8988T (cell line): ENCODE measurements around the gene STIM1.
A peak's percentile ranks its signal among the peaks of the same experiment; 100 is the strongest.
"Not testable (repeated sequence)": the region's sequence is repeated elsewhere in the genome, so short reads cannot be mapped to it uniquely, and the experiment has no call there.

Source experiments
- DNase-seq: peaks from one replicate; pipeline ENCODE4 v3.0.0; 2011

STIM1 gene

DNA sequence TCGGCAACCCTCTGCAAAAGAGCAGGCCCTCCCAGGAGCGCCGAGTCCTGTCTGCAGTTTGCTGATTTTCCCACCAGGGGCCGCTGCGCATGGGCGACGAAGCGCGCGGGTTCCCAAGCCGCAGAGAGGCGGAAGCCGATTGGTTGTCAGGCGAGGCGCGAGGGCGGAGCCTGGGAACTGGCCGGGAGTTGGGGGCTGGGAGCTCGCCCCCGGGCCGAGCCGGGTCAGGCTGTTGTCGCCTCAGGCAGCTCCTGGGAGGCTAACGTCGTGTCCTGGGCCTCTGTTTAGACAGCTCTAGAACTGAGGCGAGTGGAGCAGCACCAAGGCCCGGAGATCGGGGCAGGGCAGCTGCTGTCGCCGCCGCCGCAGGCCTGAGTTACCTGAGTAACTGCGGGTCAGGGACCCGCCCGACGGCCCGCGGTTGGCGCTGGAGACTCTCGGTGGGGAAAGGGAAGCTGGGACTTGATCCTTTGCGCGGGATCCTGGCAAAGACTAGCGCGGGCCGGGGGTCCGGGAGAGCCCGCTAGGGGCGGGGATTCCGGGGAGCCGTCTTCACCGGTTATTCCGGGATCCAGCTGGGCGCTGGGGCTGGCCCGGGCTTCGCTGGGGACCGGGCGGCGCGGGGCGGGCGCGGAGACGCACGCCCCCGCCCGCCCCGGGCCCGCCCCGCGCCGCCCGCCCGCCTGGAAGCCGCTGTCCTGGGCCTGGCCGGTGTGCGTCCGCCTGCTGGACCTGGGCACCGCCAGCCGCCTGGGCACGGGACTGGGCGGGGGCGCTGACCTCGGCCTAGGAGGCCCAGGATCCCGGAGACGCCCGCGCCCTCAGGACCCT, at the start of gene STIM1:
STIM1 (plus strand) TSS at position 688 of the 831 bp plus-strand sequence. CDS start 607 bp downstream, outside the sequence.
- peak; percentile 95 for DNase-seq

DNA sequence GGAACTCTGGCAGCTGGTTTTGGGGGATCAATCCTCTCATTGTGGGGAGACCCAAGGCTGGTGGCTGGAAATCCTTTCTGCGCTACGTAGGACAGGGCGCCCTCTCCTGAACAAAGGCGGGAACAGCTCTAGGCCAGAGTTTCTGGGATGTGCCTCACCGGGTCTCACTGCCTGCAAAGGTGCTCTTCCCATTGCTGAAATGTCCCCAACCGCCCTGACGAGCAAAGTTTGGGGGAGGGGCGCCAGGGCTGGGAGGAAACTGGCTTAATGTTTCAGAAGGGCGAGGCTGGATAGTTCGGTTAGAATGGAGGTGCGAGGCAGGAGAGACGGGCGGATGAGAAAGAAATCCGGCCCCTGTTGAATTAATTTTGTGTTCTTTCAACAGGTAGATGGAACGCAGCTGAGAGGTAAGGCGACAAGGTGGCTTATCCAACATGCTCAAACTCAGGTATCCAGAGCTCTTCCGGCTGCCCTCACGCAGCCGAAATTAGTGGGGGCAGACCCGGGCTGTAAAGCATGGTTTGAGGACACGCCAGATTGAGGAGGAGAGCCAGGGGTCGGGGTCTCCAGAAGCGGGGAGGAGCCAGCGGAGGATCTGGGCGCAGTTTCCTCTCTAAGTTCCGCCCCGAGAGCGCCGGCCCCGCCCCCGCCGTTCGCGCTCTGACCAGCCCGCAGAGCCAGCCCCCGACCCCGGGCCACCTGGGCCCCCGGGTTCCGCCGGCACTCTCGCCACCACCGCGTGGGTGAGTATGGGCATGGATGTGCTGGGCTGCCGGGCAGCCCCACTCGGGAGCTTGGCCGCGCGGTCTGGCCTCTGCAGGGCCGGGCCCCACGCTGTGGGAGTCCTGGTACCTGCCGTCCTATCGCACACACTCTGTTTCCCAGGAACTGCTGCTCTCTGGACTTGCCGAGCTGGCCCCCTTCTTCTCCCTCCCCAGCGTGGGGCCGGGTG, 47.3 kb upstream of the STIM1 start, which contains the start of gene PGAP2:
PGAP2 (plus strand) TSS at position 652 of the 952 bp plus-strand sequence. CDS start 2,700 bp downstream, outside the sequence.
- peak; percentile 78 for DNase-seq

DNA sequence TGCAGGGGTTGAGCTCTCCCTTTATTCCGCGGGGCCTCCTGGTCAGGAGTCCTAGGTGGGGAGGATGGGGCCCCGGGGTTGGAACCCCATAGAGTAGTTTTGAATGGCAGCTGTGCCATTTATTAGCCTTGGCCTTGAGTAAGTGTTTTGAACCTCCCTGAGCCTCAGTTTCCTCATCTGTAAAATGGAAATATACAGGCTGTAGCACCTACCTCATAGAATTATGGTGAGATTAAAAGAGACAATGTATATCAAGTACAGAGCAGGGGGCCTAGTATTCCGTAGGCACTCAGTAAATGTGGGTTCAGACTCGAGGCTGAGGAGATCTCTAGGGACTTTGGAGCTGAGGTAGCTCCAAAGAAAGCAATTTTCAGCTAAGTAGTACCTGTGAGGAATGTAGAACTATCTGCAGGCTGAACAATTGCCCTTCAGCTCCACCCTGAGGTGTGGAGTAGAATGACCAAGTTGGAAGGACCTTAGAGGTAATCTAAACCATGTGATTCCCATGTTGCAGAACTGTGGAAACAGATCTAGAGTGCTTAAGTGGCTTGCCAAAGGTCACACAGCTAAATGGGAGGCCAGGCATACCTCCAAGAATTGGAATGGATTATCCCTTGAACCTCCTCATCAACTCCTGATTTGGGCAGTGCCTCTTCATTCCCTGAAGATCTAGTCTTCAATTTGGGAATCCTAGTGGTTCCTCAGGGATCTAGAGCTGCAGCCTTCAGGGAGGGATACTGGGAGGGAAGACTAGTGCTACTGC, 46.4 kb upstream of the STIM1 start:
- DNase-seq: peak; percentile 50

DNA sequence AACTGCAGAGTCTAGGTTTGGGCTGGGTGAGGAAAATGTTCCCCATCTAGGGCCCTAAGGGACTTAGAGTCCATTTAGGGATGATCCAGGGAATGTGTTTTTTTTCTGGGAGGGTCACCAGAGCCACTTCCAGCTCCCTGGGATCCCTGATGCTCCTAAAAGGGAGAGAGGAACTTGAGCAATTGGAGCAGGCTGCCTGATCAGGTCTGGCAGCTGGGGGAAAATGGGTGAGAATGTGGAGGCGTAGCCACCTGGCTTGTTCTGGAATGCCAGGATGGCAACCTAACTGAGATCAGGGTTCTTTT, 45.9 kb upstream of the STIM1 start:
- DNase-seq: no peak

DNA sequence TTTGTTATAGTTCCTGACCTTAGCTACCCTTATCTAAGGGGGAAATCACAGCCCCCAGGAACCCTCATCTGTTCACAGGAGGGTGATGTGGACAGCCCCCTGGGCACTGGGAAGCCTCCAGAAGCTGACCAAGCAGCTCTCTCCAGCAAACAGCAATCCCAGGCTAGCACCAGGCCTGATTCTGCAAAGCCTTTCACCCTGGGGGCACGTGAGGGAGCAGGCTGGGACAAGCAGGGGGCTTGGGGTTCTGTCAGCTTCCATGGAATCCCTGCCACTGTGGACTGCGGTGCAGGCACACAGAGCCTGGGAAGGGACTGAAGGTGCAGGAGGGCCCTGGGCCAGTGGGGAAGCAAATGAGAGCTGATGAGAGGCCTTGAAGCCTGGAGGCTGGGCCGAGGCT, 45.0 kb upstream of the STIM1 start:
- DNase-seq: no peak

DNA sequence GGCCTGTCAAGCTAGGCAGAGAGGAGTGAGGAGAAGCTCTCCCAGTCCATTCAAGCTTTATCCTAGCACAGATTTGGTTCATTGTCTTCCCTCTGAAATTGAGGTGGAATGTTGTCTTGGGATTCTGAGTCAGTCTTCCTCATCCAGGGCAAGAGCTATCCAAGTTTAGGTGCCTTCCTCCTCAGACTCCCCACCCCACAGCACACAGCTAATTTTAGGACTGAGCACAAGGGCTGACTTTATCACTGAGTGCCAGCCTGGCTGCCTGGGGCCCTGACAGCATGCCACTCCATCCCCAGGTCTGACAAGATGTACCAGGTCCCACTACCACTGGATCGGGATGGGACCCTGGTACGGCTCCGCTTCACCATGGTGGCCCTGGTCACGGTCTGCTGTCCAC, 44.5 kb upstream of the STIM1 start:
- no peak for DNase-seq

DNA sequence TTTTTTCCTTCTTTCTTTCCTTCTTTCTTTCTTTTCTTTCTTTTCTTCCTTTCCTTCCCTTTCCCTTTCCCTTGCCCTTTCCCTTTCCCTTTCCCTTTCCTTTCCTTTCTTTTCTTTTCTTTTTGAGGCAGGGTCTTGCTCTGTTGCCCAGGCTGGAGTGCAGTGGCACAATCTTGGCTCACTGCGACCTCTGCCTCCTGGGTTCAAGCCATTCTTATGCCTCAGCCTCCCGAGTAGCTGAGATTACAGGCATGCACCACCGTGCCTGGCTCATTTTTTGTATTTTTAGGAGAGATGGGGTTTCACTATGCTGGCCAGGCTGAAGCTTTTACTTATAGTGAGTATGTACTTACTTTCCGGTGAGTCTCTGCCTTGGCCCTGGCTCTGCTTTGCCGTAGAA, 40.6 kb upstream of the STIM1 start:
- DNase-seq: not testable (repeated sequence)

DNA sequence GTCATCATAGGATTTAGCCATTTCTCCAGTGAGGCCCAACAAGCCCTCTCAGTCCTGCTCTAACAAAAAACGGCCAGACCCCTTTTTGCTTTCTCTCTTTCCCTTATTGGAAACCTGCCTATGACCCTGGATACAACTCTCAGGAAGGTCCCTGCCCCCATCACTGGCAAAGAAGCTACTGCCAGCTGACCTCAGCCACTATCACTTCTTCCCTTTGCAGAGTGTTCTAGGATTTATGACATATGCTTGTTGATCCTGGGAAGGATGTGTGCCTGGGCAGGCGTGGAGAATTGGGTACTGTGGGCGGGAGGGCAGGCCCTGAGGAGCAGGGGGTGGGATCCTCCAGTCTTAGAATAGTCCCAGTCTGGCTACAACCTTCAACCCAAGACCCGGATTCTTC, 39.6 kb upstream of the STIM1 start:
- no peak for DNase-seq

DNA sequence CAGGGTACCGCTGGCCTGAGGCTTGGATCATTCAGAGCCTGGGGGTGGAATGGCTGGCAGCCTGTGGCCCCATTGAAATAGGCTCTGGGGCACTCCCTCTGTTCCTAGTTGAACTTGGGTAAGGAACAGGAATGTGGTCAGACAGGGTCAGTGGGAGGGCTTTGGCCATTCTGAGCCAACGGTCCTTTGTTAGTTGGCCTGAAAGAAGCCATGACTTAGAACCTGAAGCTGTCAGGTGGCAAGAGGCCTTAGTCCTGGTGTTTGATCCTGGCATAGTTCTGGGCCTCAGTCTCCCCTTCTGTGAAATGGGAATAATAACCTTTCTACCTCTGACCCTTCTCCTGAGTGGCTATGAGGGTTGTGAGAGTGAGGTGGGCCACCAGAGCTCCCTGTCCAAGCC, 38.8 kb upstream of the STIM1 start:
- no peak for DNase-seq

DNA sequence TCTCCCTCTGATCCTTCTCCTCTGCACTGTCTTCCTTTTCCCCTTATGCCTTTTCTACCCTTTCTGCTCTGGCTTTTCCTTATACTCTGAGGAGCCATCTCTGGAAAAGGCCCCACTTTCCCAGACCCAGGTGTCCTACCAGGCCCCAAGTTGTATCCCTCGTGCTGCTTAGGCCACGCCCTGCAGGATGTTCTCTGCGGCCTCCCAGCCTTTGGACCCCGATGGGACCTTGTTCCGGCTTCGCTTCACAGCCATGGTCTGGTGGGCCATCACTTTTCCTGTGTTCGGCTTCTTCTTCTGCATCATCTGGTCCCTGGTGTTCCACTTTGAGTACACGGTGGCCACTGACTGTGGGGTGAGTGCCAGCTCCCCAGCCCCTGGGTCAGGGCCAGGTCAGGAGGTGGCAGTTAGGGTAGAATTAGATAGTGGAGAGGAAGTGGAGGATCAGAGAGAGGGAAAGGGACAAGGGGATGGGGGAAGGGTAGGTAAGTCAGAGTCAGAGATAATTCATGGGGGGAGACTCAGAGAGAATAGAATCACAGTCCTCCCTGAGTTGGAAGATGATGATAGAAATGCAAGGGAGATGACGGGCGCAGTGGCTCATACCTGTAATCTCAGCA, 38.2 kb upstream of the STIM1 start:
- DNase-seq: no peak

DNA sequence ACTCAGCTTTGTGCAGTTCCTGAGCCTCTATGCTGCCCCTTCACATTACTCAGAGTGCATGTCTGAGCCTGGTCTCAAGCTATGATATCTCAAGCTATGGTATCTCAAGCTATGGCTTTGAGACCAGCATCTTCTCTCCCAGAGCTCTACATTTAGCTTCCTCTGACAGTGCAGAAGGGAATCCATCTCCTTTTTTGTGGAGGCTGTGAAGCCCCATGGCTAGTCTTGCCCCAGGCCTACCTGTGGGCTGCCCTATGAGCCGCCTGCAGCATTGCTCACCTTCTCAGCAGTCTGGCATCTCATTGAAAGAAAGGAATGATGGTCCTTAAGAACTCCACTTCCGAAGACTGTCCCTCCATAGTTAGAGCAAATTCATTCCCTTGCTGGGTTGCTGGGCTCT, 34.5 kb upstream of the STIM1 start:
- DNase-seq: no peak

DNA sequence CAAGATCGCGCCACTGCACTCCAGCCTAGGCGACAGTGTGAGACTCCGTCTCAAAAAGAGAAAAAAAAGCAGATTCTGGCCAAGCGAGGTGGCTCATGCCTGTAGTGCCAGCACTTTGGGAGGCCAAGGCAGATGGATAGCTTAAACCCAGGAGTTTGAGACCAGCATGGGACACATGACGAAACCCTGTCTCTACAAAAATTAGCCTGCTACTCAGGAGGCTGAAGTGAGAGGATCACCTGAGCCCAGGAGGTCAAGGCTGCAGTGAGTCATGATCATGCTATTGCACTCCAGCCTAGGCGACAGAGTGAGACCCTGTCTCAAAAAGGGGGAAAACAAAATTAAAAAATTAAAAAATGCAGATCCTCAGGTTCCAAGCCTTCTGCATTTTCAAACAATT, 33.2 kb upstream of the STIM1 start:
- no peak for DNase-seq

DNA sequence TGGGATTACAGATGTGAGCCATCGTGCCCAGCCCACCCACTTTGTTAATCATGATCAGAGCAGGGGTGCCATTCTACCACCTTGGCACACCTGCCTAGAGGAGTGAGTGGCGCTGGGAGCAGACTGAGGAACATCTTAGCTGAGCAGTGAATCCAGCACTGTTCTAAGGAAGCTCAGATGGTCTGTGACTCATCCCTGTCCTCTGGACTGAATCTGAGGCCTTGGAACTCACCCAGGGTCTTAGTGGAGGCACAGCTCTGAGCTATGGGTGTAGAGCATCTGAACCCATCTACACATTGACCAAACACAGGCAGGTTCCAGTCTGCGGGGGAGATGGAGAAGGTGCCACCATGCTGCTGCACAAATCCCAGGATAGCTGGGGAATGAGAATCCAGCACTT, 32.2 kb upstream of the STIM1 start:
- no peak for DNase-seq

DNA sequence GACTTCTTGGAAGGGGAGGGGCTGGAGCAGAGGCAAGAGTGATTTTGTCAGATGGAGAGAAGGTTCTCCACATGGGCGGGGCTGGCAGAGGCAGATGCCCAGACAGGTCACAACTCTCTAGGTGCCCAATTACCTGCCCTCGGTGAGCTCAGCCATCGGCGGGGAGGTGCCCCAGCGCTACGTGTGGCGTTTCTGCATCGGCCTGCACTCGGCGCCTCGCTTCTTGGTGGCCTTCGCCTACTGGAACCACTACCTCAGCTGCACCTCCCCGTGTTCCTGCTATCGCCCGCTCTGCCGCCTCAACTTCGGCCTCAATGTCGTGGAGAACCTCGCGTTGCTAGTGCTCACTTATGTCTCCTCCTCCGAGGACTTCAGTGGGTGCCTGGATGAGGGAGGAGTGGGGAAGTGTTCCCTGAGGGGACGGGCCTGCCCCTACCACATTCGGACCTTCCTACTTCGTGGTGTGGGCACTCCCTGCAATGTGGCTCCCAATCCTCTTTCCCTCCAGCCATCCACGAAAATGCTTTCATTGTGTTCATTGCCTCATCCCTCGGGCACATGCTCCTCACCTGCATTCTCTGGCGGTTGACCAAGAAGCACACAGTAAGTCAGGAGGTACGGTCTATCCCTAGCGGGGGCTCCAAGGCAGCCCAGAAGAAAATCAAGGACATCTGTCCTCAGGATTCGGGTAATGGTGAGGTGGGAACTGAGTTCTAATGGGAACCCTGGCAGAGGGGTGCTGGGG, 31.5 kb upstream of the STIM1 start:
- no peak for DNase-seq

DNA sequence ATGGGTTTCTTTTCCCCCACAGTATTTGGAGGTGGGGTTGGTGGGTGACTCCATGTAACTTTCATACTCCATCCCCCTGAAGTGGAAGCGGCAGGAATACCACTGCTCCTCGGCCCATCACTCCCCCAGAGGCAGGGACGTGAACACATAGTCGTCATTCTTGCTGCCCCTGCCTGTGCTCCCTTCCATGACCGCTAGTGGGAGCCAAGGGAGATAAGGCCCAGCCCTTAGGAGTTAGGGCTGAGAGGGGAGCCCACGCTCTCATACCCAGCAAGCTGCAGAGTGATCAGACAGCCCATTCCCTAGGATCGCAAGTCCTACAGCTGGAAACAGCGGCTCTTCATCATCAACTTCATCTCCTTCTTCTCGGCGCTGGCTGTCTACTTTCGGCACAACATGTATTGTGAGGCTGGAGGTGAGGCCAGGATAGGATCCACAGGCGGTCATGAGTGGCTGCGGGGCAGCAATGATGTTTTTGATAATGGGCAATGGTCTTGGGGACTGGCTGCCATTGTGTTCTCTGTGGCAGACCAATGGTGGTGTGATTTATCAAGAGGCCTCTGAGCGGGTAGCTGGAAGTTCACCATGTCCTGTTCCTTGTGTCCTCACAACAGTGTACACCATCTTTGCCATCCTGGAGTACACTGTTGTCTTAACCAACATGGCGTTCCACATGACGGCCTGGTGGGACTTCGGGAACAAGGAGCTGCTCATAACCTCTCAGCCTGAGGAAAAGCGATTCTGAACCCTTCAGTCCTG, 30.6 kb upstream of the STIM1 start:
- DNase-seq: peak; percentile 92

DNA sequence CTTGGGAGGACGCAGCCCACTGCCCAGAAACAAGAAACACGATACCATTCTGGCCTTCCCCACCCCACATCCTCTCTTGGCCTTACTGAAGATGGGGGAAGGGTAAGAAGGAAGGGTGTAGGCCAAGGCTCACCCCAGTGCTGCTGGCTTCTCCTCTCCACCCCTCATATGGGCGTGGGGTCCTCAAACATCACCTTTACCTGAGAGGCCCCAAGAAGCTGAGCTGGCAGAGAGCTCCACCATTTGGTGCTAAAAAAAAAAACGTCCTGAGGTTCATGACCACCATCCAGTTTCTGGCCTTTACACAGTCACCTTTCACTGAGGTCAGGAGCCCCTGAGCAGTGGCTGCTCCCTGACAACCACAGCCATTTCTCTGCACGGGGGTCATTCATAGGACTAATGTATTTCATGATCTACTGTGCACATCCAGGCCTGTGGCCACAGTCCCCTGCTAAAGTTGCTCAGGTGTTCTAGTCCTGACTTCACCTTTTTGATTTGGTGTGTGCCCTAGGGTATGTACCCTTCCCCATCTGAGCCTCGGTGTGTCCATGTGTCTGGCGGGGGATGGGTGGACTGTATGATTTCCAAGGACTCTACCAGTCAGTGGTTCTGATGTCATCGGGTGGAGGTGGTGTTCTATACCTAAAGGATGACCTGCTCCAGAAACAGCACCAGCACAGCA, 29.9 kb upstream of the STIM1 start:
- DNase-seq: no peak

DNA sequence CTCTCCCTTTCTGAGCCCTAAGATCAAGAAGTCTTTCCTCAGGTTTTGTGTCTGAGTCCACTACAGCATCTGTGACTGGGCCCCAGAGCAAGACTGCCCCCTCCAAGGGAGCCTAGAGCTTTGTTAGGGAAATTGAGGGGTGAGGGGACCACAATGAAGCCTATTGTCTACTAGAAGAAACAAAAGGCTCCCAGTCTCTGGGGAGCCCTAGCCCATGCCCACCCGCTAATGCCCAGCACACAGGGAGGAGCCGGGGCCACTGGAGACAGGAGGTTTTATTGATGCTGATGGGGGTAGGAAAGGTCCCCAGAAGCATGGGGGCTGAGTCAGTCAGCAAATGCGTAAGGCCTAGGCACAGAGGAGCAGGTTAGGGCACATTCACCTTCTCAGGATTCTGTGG, 28.7 kb upstream of the STIM1 start:
- no peak for DNase-seq

DNA sequence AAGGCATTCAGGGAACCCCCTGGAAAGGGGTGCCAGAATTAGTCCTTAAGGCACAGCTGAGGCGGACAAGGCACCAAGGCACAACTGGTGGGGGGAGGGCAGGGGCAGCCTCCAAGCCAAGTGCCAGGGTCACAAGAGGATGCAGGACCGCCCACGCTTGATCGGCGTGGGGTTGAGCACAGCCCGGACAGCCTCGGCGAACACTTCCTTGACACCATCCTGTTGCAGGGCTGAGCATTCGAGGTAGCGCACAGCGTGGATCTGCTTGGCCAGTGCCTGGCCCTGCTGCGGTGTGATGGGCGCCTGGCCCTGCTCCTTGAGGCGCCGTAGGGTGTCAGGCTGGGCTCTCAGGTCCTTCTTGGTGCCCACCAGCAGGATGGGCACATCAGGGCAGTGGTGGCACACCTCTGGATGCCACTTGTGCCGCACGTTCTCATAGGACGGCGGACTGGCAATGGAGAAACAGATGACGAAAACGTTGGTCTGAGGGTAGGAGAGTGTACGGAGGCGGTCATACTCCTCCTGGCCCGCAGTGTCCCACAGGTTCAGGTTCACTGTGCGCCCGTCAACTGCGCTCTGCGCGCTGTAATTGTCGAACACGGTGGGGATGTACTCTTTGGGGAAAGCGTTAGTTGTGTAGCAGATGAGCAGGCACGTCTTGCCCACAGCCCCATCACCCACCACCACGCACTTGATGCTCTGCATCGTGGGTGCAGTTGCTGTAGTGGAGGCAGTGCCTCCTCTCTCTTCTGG, 27.9 kb upstream of the STIM1 start:
- no peak for DNase-seq

DNA sequence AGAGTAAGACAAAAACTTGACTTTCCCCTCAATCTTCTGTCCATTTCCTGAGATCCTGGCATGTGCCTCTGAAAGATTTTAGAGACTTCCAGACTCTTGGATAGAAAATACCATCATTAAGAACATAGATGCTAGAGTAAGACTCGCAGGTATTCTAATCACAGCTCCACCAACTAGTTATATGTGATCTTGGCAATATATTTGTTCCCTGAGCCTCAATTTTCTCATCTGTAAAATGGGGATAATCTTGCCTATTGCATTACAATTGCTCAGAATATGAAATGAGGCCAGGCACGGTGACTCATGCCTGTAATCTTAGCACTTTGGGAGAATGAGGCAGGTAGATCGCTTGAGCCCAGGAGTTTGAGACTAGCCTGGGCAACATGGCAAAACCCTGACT, 25.4 kb upstream of the STIM1 start:
- no peak for DNase-seq

DNA sequence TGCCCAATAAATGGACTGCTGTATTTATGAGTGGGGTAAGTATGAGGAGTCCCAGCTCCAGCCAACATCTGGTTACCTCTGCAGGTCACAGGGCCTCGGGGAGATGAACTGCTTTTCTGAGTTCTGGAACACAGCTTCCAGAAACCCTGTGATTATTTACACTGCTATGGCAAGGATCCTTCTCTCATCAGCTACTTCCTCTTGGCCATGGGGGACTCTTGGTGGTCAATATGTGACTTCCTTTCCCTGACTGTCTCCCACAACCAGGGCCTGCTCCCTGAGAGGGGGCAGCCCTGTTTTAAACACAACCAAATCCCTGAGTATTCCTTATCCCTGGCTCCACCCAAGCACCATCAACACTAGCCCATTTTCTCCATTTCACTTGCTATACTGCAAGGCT, 24.7 kb upstream of the STIM1 start:
- peak; percentile 3 for DNase-seq
